A673 (cell line): ENCODE results near the gene FAM32A.

Experiments
- EZH2 ChIP-seq: fragments of 200-600 bp; sonication (generic); IDR thresholded peaks from 2 replicates; pipeline ENCODE4 v1.6.1; 2017; ENCODE audit warnings: borderline replicate concordance, low read depth, mild to moderate bottlenecking, mixed read lengths, antibody characterized with exemption, low read length; ENCODE audit not compliant: poor library complexity, severe bottlenecking
- TF ChIP-seq, protein P1 (sequence below): fragments of 300-800, 200-600 bp; sonication (generic); conservative IDR thresholded peaks from 2 replicates; pipeline ENCODE4 v1.5.1; 2017; ENCODE audit warnings: low read depth, mild to moderate bottlenecking, antibody characterized with exemption, low read length, moderate library complexity, mixed read lengths

DNA sequence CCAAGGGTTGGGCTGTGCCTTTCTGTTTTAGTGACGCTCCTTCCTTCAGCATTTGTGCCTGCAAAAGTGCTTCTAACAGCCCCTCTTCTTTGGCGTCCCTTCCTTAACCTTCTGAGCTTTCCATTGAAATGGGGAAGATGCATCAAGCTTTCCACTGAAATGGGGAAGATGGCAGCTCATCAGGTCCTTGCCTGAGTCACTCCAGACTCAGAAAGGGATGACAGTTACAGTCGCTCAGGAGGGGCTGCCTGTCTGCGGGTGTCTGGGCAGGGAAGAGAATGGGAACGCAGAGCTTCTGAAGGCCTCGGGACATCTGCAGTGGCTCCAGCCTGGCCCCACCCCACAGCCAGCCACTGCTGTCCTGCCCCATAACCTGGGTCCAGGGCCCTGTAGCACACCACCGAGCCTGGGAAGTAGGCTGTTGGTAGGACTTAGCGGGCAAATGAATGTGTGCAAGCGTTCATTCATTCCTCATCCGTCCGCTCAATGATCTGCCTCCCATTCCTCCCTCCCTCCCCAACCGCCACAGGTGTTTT is 22.3 kb downstream of the FAM32A start:
- TF ChIP-seq, protein P1, sequence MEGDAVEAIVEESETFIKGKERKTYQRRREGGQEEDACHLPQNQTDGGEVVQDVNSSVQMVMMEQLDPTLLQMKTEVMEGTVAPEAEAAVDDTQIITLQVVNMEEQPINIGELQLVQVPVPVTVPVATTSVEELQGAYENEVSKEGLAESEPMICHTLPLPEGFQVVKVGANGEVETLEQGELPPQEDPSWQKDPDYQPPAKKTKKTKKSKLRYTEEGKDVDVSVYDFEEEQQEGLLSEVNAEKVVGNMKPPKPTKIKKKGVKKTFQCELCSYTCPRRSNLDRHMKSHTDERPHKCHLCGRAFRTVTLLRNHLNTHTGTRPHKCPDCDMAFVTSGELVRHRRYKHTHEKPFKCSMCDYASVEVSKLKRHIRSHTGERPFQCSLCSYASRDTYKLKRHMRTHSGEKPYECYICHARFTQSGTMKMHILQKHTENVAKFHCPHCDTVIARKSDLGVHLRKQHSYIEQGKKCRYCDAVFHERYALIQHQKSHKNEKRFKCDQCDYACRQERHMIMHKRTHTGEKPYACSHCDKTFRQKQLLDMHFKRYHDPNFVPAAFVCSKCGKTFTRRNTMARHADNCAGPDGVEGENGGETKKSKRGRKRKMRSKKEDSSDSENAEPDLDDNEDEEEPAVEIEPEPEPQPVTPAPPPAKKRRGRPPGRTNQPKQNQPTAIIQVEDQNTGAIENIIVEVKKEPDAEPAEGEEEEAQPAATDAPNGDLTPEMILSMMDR, result no peak
- TF ChIP-seq EZH2, result no peak
